ENCODE data around the gene FBXO28.

FBXO28 gene

DNA sequence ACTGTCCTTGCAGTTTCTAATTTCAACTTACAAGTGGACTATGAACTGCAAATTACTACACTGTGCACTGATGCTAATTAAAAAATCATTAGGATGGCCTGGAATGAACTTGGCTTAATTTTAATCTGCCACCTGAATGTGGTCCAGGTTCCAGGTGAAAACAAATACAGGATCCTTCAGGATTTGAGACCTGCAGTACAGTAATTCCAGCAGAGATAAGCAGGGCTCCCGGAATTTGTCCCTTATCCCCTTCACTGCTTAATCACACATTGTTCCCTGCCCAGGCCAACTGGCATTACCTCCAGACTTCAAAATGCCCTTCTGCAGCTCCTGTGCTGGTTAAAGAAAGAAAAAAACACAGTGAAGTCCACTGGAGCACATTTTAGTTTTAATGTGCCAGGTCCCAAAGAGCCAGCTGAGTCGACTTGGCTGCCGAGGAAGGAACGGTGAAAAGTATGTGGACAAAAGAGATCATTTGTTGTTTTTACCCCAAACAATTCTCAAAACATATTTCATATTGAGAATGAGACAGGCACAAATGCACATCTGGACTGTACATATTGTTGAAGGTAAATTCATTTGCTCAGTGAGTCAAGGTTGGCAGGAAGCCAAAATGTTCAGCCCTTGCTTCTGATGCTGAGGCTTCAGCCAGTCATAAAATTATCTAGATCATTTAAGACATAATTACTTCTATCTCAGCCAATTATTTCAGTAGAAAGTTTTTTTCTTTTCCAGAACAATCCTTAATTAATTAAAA, 97.5 kb downstream of the FBXO28 start:
- TF ChIP-seq, protein P1, sequence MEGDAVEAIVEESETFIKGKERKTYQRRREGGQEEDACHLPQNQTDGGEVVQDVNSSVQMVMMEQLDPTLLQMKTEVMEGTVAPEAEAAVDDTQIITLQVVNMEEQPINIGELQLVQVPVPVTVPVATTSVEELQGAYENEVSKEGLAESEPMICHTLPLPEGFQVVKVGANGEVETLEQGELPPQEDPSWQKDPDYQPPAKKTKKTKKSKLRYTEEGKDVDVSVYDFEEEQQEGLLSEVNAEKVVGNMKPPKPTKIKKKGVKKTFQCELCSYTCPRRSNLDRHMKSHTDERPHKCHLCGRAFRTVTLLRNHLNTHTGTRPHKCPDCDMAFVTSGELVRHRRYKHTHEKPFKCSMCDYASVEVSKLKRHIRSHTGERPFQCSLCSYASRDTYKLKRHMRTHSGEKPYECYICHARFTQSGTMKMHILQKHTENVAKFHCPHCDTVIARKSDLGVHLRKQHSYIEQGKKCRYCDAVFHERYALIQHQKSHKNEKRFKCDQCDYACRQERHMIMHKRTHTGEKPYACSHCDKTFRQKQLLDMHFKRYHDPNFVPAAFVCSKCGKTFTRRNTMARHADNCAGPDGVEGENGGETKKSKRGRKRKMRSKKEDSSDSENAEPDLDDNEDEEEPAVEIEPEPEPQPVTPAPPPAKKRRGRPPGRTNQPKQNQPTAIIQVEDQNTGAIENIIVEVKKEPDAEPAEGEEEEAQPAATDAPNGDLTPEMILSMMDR (IDR thresholded peaks at IDR 0.05; ENCODE audit: low read depth, low read length), result no peak
- DNase-seq (ENCODE audit: extremely low read depth, low read depth), result no peak

Data from AG09319 (cell line).